CD4-positive, alpha-beta T cell treated with Interleukin-15 for 1 hour (primary cell): ENCODE results near the gene PRAMEF12.
"Not testable (repeated sequence)": the region's sequence is repeated elsewhere in the genome, so short reads cannot be mapped to it uniquely, and the experiment has no call there.

Experiments
- DNase-seq: peaks from one replicate; pipeline ENCODE4 v3.0.0-alpha.2; 2020

PRAMEF12 gene

GRCh38 chr1:12773438-12773837, at the start of gene PRAMEF12:
Gene PRAMEF12 (plus strand): TSS chr1:12773738. CDS start chr1:12774868, 1,130 bp downstream.
- DNase-seq = no peak

- DNase-seq = no peak
Measured at GRCh38 chr1:12728391-12728790, 45.1 kb upstream of the PRAMEF12 start.

GRCh38 chr1:12730156-12730555, 43.4 kb upstream of the PRAMEF12 start:
- no peak for DNase-seq

GRCh38 chr1:12731084-12731483, 42.5 kb upstream of the PRAMEF12 start:
- not testable (repeated sequence) for DNase-seq

- no peak for DNase-seq
Measured at GRCh38 chr1:12734651-12735050, 38.9 kb upstream of the PRAMEF12 start.

GRCh38 chr1:12738934-12739333, 34.6 kb upstream of the PRAMEF12 start:
- DNase-seq = no peak

GRCh38 chr1:12739613-12740012, 33.9 kb upstream of the PRAMEF12 start:
- no peak for DNase-seq

GRCh38 chr1:12741946-12742345, 31.6 kb upstream of the PRAMEF12 start:
- DNase-seq = no peak

- DNase-seq = no peak
Measured at GRCh38 chr1:12745126-12745991, 28.2 kb upstream of the PRAMEF12 start.

GRCh38 chr1:12745992-12746323, 27.6 kb upstream of the PRAMEF12 start, which contains the start of gene CFAP107:
Gene CFAP107 (plus strand): TSS chr1:12746200. CDS start chr1:12746431, 231 bp downstream.
- DNase-seq = no peak

- no peak for DNase-seq
Measured at GRCh38 chr1:12748778-12749355, 24.7 kb upstream of the PRAMEF12 start.

GRCh38 chr1:12754738-12755137, 18.8 kb upstream of the PRAMEF12 start:
- no peak for DNase-seq

- DNase-seq = no peak
Measured at GRCh38 chr1:12756273-12756672, 17.3 kb upstream of the PRAMEF12 start.

GRCh38 chr1:12756768-12757413, 16.6 kb upstream of the PRAMEF12 start:
- DNase-seq = no peak

GRCh38 chr1:12757836-12758235, 15.7 kb upstream of the PRAMEF12 start:
- no peak for DNase-seq

- DNase-seq = no peak
Measured at GRCh38 chr1:12760256-12760795, 13.2 kb upstream of the PRAMEF12 start.

- DNase-seq = no peak
Measured at GRCh38 chr1:12761781-12762180, 11.8 kb upstream of the PRAMEF12 start.

GRCh38 chr1:12762766-12763165, 10.8 kb upstream of the PRAMEF12 start:
- no peak for DNase-seq

- DNase-seq = no peak
Measured at GRCh38 chr1:12763479-12763878, 10.1 kb upstream of the PRAMEF12 start.

GRCh38 chr1:12764016-12764415, 9.5 kb upstream of the PRAMEF12 start:
- DNase-seq = no peak

GRCh38 chr1:12769031-12769430, 4.5 kb upstream of the PRAMEF12 start:
- DNase-seq = no peak

GRCh38 chr1:12769976-12770505, 3.5 kb upstream of the PRAMEF12 start:
- DNase-seq = no peak

- no peak for DNase-seq
Measured at GRCh38 chr1:12770620-12771019, 2.9 kb upstream of the PRAMEF12 start.
